Mammary epithelial cell (primary cell): ENCODE data around the gene KPNA6.

Experiments used
- CTCF ChIP-seq, 2 donors: IDR thresholded peaks in 1 of 2; conservative IDR thresholded peaks in 1 of 2; 2 replicates each; pipeline ENCODE4 v1.5.1; 2011 to 2012; ENCODE audit warnings: inconsistent platforms in 2 of 2, low read length in 2 of 2, mild to moderate bottlenecking in 2 of 2, control low read depth in 1 of 2, low read depth in 1 of 2; ENCODE audit not compliant: insufficient read depth in 1 of 2; ENCODE audit errors: extremely low read depth in 1 of 2
- EZH2 ChIP-seq: IDR thresholded peaks from 2 replicates; pipeline ENCODE4 v1.6.1; 2012; ENCODE audit warnings: low read length, inconsistent platforms, borderline replicate concordance

GRCh38 chr1:32100359-32100758 is 7.5 kb upstream of the KPNA6 start:
- TF ChIP-seq EZH2 (no peak), CTCF (conservative IDR thresholded peaks at IDR 0.05 in 1 of 2, IDR thresholded peaks at IDR 0.05 in 1 of 2; ENCODE audit: extremely low read depth in 1 of 2, insufficient read depth in 1 of 2, low read depth in 1 of 2, low read length in 2 of 2) (no peak)
